Keratinocyte (primary cell): Measurements from ENCODE around the gene SFXN4.

Experiments
- CTCF ChIP-seq, 3 experiments: IDR thresholded peaks in 1 of 3; conservative IDR thresholded peaks in 1 of 3; optimal IDR thresholded peaks in 1 of 3; 2 replicates in 2 of 3; 3 replicates in 1 of 3; pipeline versions ENCODE3 to v1.5.1; 2011; ENCODE audit warnings: low read length in 3 of 3, mild to moderate bottlenecking in 3 of 3, moderate library complexity in 2 of 3, control low read depth in 1 of 3, inconsistent platforms in 1 of 3; ENCODE audit not compliant: insufficient read depth in 2 of 3; ENCODE audit errors: extremely low read depth in 1 of 3
- EZH2 ChIP-seq: IDR thresholded peaks from one replicate; pipeline ENCODE4 v1.6.1; 2012; ENCODE audit warnings: inconsistent platforms, mild to moderate bottlenecking, low read length, moderate library complexity

- no peak for TF ChIP-seq CTCF (optimal IDR thresholded peaks at IDR 0.05 in 1 of 3, IDR thresholded peaks at IDR 0.05 in 1 of 3, conservative IDR thresholded peaks at IDR 0.05 in 1 of 3; ENCODE audit: extremely low read depth in 1 of 3, insufficient read depth in 2 of 3, low read length in 3 of 3)
- TF ChIP-seq EZH2: no peak
These were observed 46.1 kb downstream of the SFXN4 start for GRCh38 chr10:119119400-119119799.
